22Rv1 (cell line): ENCODE results near the gene PMM2.

ENCODE experiments used
- H3K27ac ChIP-seq: fragments of 450-650 bp; 2 replicates; pipeline ENCODE4 v1.5.1; 2017
- CTCF ChIP-seq: fragments of 450-650 bp; IDR thresholded peaks from 2 replicates; pipeline ENCODE4 v1.5.1; 2017; ENCODE audit warnings: mild to moderate bottlenecking
- ZFX ChIP-seq: fragments of 450-650 bp; IDR thresholded peaks from 2 replicates; pipeline ENCODE4 v1.6.1; 2017; ENCODE audit warnings: antibody characterized with exemption, borderline replicate concordance

Gene PMM2

DNA sequence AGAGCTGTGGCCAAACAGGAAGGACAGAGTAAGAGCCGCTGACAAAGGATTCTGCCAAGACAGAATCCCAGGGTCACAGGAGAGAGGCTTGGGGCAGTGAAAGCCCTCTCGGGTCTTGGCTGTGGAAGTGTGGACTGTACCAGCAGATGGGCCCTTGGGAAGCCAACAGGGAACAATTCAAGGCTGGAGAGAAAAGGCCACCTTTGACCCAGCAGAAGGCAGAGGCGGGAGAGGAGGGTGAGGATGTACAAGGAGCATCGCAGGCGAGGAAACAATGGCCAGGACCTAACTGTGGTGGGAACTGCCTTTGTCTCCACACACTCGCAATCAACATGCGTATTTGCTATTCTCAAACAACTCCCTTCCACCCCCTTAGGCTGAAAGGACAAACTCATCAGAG lies 55.5 kb downstream of the PMM2 start:
- TF ChIP-seq CTCF (no peak), ZFX (no peak)
- H3K27ac ChIP-seq = no peak overlapping the region

DNA sequence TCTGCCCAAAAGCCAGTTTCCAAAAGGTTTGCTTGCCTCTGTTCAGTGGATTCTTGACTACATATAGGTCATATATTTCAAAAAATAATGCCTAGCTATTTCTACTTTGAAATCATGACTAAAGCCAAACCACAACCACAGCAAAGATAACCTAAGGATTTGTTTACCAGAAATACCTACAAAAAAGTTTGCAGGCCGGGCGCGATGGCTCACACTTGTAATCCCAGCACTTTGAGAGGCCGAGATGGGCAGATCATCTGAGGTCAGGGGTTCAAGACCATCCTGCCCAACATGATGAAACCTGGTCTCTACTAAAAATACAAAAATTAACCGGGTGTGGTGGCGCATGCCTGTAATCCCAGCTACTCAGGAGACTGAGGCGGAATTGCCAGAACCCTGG lies 56.0 kb downstream of the PMM2 start:
- no peak overlapping the region for H3K27ac ChIP-seq
- no peak for TF ChIP-seq CTCF
- no peak for TF ChIP-seq ZFX

- no peak for TF ChIP-seq ZFX
- no peak for TF ChIP-seq CTCF
- H3K27ac ChIP-seq = no peak overlapping the region
These were observed 56.8 kb downstream of the PMM2 start for GRCh38 chr16:8854298-8854948.

- TF ChIP-seq ZFX (no peak), CTCF (peak; percentile 33)
- H3K27ac ChIP-seq = 0 out of 2 replicates have a peak overlapping the region, but pooled peaks have one; percentile 5
These were observed 57.6 kb downstream of the PMM2 start for GRCh38 chr16:8855051-8855786.

DNA sequence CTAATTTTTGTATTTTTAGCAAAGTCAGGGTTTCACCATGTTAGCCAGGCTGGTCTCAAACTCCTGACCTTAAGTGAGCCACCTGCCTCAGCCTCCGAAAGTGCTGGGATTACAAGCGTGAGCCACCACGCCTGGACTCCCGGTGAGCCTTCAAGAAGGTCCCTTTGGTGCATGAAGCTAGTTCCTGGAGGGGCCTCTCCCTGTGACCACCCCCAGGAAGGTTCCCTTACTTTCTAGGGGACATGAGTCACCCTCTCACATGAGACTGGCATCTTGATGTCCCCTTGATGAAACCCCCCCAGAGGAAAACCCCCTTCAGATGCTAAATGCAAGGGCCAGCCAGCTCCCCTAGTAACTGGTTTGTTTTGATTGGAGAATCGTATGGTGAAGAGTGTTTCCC lies 58.3 kb downstream of the PMM2 start:
- no peak for TF ChIP-seq CTCF
- no peak for TF ChIP-seq ZFX
- H3K27ac ChIP-seq = 0 out of 2 replicates have a peak overlapping the region, but pooled peaks have one; percentile 5

DNA sequence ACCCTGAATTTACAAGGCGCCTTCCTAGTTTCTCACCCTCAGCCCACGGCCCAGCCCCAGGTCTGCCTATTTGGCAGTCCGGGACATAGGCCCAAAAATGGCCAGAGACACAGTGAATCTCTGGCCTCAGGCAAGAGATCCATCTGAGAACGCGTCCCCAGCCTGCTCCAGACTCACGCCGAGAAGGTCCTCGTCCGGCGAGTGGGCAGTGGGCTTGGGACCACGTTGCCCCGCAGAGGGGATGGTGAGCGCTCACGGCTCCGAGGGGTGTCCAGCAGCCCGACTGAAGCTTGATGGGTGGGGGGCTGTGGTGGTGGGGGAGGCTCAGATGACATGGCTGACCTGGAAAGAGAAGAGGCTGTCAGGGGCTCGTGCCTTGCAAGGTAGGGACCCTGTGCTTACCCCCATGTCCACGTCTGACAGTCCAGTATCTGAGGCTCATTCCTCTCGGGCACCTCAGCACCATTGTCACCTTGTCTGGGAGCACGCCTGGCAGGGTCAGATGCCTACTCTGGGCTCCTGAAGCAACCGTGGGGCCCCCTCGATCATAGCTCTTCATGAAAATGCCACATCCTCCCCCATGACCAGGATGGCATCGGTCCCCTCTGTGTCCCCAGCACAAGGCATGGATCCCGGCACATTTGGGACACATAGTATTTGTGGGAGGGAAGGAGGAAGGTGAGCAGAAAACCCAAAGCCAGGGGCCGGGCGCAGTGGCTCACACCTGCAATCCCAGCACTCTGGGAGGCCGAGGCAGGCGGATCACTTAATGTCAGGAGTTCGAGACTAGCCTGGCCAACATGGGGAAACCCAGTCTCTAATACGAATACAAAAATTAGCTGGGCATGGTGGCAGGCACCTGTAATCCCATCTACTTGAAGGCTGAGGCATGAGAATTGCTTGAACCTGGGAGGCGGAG lies 61.6 kb downstream of the PMM2 start:
- no peak for TF ChIP-seq ZFX
- H3K27ac ChIP-seq = no peak overlapping the region
